Measurements from ENCODE around the gene SALL1. TPM values are rescaled to one million over a fixed set of nuclear protein-coding genes. Genes with fewer than 3 reads are reported as not detected.

The SALL1 gene
- total and polyA plus RNA-seq, 10 donors: under 0.01 TPM; not detected in 9

DNA sequence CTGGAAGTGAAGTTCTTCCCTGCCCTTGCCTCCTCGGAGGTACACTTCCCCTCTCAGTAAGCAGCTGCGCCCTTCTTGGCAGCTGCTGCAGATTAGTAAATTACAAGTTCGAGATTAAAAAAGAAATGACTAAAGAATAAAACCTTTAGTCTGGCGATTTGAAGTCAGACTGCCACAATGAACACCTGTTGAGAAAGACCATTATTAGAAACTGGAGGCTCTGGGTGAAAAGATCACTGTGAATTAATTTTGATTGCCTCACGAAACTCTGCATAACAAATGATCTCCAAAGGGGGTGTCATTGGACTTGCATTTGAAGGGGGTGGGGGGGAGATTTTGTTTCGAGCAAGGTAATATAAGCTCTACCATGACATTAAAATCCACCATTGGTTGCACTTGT, 39.3 kb downstream of the SALL1 start:
- TF ChIP-seq POLR2AphosphoS5 (IDR thresholded peaks at IDR 0.05): no peak
- TF ChIP-seq, protein P1, sequence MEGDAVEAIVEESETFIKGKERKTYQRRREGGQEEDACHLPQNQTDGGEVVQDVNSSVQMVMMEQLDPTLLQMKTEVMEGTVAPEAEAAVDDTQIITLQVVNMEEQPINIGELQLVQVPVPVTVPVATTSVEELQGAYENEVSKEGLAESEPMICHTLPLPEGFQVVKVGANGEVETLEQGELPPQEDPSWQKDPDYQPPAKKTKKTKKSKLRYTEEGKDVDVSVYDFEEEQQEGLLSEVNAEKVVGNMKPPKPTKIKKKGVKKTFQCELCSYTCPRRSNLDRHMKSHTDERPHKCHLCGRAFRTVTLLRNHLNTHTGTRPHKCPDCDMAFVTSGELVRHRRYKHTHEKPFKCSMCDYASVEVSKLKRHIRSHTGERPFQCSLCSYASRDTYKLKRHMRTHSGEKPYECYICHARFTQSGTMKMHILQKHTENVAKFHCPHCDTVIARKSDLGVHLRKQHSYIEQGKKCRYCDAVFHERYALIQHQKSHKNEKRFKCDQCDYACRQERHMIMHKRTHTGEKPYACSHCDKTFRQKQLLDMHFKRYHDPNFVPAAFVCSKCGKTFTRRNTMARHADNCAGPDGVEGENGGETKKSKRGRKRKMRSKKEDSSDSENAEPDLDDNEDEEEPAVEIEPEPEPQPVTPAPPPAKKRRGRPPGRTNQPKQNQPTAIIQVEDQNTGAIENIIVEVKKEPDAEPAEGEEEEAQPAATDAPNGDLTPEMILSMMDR (IDR thresholded peaks at IDR 0.05 in 8 of 11, conservative IDR thresholded peaks at IDR 0.05 in 3 of 11): no peak
- no peak for TF ChIP-seq POLR2A (IDR thresholded peaks at IDR 0.05)
- 15 to 18% (median 16%) methylated on average over 6 of the region's 6 CpGs for WGBS, 5 donors
- intact Hi-C loops (cut with DNase I; ENCODE audit: low total_unique reads): no loop called here
- peaks cover 0 to 72% (median 26%) of the 10 kb centered on the region in 7 donors for H3K27me3 ChIP-seq (replicated peaks in 1 of 7)
- no peak overlapping the region for H3K27ac ChIP-seq
- DNase-seq: no peak
- no peak overlapping the region for H3K4me3 ChIP-seq
- peaks cover 0 to 7% (median 0%) of the 10 kb centered on the region in 8 donors for H3K9me3 ChIP-seq
- H3K36me3 ChIP-seq: no peaks in the 10 kb centered on the region
- no peaks in the 10 kb centered on the region for H3K4me1 ChIP-seq

DNA sequence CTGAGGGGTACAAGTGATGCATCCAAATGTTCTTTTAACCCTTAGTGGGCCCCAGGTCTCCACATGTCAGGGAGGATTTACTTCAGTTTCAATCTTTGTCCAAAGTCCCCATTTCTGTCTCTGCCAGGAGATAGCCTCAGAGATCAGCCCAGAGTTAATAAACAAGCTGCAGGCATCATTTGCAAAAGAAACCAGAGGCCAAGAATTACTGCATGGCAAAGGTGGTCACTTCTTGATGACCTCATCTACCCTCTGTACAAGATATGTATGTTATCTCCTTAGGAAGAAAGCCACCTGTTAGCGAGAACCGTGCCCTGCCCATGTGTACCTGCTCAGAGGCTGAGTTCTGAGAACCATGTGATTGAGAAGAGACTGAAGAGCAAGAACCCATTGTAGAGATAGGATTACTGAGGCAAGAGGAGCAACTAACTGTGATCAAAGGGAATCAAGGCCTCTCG, 40.3 kb downstream of the SALL1 start:
- no peak for DNase-seq
- Histone ChIP-seq H3K36me3 (no peaks in the 10 kb centered on the region), H3K27ac (no peak overlapping the region), H3K4me3 (no peak overlapping the region), H3K9me3 (peaks cover 0 to 7% (median 0%) of the 10 kb centered on the region in 8 donors), H3K27me3 (replicated peaks in 1 of 7) (peaks cover 0 to 64% (median 26%) of the 10 kb centered on the region in 7 donors), H3K4me1 (no peaks in the 10 kb centered on the region)
- 64 to 91% (median 77%) methylated on average over 3 of the region's 3 CpGs for WGBS, 5 donors
- TF ChIP-seq, protein P1 (IDR thresholded peaks at IDR 0.05 in 8 of 11, conservative IDR thresholded peaks at IDR 0.05 in 3 of 11): no peak
- no peak for TF ChIP-seq POLR2A (IDR thresholded peaks at IDR 0.05)
- TF ChIP-seq POLR2AphosphoS5 (IDR thresholded peaks at IDR 0.05): no peak
- intact Hi-C loops (cut with DNase I; ENCODE audit: low total_unique reads): no loop called here

DNA sequence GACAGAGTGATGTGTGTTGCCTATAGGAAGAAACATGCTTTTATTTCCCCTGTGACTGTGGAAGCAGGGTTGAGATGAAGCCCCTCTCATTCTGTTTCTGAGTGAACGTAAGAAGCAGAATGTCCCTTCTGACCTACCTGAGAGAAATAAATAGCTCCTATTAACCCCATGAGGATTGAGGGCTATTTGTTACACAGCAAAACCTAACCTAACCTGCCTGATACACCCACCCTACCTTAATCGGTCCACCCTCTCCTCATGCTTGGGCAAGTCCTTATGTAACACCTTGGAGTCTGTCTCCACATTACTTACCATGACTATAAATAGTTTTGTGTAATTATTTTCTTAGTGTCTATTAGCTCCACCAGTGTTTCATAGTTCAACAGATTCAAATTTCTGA, 41.9 kb downstream of the SALL1 start:
- no peaks in the 10 kb centered on the region for H3K4me1 ChIP-seq
- no peak for DNase-seq
- H3K36me3 ChIP-seq: no peaks in the 10 kb centered on the region
- peaks cover 0 to 7% (median 0%) of the 10 kb centered on the region in 8 donors for H3K9me3 ChIP-seq
- 84 to 97% (median 92%) methylated on average over 2 of the region's 2 CpGs for WGBS, 5 donors
- no peak overlapping the region for H3K4me3 ChIP-seq
- no peak overlapping the region for H3K27ac ChIP-seq
- TF ChIP-seq POLR2A (IDR thresholded peaks at IDR 0.05): no peak
- TF ChIP-seq, protein P1 (IDR thresholded peaks at IDR 0.05 in 8 of 11, conservative IDR thresholded peaks at IDR 0.05 in 3 of 11): no peak
- TF ChIP-seq POLR2AphosphoS5 (IDR thresholded peaks at IDR 0.05): no peak
- peaks cover 0 to 53% (median 18%) of the 10 kb centered on the region in 7 donors for H3K27me3 ChIP-seq (replicated peaks in 1 of 7)
- intact Hi-C loops (cut with DNase I; ENCODE audit: low total_unique reads): no loop called here

DNA sequence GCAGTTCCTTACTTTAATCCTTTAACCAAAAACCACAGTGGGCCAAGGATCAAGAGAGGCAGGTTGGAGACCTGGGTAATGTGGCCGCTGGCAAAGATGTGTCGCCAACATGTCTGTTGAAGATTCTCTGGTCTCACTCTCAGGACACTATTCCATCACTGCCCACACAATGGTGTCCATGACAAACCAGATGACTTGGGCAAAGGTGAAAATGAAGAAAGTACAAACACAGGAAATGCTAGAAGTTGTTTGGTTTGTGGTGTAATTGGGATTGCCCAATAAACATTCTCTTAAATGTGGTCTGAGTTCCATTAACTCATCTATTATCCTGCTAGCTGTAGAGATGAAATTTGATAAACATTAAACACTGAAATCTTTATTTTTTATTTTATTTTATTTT, 43.3 kb downstream of the SALL1 start:
- TF ChIP-seq POLR2A (IDR thresholded peaks at IDR 0.05): no peak
- no peak for TF ChIP-seq POLR2AphosphoS5 (IDR thresholded peaks at IDR 0.05)
- TF ChIP-seq, protein P1 (IDR thresholded peaks at IDR 0.05 in 8 of 11, conservative IDR thresholded peaks at IDR 0.05 in 3 of 11): no peak
- Histone ChIP-seq H3K4me1 (no peaks in the 10 kb centered on the region), H3K27me3 (replicated peaks in 1 of 7) (peaks cover 0 to 39% (median 3%) of the 10 kb centered on the region in 7 donors), H3K27ac (no peak overlapping the region), H3K36me3 (no peaks in the 10 kb centered on the region), H3K9me3 (peaks cover 0 to 7% (median 0%) of the 10 kb centered on the region in 8 donors), H3K4me3 (no peak overlapping the region)
- intact Hi-C loops (cut with DNase I; ENCODE audit: low total_unique reads): no loop called here
- 89 to 98% (median 92%) methylated on average over 2 of the region's 2 CpGs for WGBS, 5 donors
- no peak for DNase-seq
